Measurements from ENCODE around the gene RABAC1.

RABAC1 gene

DNA sequence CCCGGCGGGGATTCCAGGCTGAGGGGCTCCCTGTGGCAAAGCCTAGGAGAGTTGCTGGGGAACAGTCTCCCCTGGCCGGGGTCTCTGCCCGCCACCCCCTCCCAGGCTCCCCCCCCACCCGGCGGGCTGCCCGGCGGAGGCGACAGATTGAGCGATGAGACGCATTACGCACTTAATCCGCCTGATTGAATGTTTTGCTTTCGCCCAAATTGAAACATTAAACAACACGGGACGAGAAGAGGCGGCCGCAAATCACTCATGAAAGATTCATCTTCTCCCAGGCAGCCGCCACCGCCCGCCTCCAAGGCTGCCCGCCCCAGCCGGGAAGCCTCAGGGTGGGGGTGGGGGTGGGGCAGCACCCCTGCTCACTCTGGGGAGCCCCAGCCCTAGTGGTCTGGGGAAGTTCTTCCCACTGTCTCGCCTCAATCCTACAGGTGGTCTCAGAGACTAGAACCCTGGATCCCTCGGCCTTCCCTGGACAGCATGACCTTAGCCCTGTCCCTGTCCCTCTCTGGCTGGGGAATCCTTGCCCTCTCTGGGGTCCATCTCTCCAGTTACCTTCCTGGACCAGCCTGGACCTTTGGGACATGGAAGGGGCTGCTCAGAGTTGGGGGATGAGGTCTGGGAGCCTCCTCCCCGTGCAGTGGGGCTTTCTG is 23.2 kb downstream of the RABAC1 start:
- no peaks in the 10 kb centered on the region for H3K9me2 ChIP-seq (replicated peaks; ENCODE audit: insufficient read depth, low read length)
- H3K9me3 ChIP-seq (ENCODE audit: insufficient read depth, low read length): no peaks in the 10 kb centered on the region
- H4K20me1 ChIP-seq (ENCODE audit: low read depth, low read length): no peaks in the 10 kb centered on the region
- H3K27me3 ChIP-seq (ENCODE audit: low read length): no peaks in the 10 kb centered on the region
- H3K4me3 ChIP-seq (ENCODE audit: insufficient read depth, low read length, poor library complexity, severe bottlenecking): peak overlapping the region; percentile 50
- TF ChIP-seq, protein P1, sequence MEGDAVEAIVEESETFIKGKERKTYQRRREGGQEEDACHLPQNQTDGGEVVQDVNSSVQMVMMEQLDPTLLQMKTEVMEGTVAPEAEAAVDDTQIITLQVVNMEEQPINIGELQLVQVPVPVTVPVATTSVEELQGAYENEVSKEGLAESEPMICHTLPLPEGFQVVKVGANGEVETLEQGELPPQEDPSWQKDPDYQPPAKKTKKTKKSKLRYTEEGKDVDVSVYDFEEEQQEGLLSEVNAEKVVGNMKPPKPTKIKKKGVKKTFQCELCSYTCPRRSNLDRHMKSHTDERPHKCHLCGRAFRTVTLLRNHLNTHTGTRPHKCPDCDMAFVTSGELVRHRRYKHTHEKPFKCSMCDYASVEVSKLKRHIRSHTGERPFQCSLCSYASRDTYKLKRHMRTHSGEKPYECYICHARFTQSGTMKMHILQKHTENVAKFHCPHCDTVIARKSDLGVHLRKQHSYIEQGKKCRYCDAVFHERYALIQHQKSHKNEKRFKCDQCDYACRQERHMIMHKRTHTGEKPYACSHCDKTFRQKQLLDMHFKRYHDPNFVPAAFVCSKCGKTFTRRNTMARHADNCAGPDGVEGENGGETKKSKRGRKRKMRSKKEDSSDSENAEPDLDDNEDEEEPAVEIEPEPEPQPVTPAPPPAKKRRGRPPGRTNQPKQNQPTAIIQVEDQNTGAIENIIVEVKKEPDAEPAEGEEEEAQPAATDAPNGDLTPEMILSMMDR (IDR thresholded peaks at IDR 0.05; ENCODE audit: insufficient read depth, low read length, poor library complexity, severe bottlenecking): no peak
- no peak for TF ChIP-seq EZH2phosphoT487 (conservative IDR thresholded peaks at IDR 0.05; ENCODE audit: low read length)
- H3K79me2 ChIP-seq (ENCODE audit: insufficient read depth, low read length): peaks cover 4% of the 10 kb centered on the region; the same call in 1 of the 2 replicates
- H3K27ac ChIP-seq (ENCODE audit: low read depth, low read length): peak overlapping the region; percentile 99
- peak overlapping the region; percentile 84 for H3K4me2 ChIP-seq (ENCODE audit: low read depth, low read length, poor library complexity, severe bottlenecking)
- H3K36me3 ChIP-seq (ENCODE audit: low read length): no peaks in the 10 kb centered on the region
- peaks cover 48% of the 10 kb centered on the region for H3F3A ChIP-seq (ENCODE audit: insufficient read depth)
- no peak overlapping the region for H2AFZ ChIP-seq (ENCODE audit: low read depth, low read length, severe bottlenecking)
- H3K9ac ChIP-seq (ENCODE audit: low read length): peak overlapping the region; percentile 81

DNA sequence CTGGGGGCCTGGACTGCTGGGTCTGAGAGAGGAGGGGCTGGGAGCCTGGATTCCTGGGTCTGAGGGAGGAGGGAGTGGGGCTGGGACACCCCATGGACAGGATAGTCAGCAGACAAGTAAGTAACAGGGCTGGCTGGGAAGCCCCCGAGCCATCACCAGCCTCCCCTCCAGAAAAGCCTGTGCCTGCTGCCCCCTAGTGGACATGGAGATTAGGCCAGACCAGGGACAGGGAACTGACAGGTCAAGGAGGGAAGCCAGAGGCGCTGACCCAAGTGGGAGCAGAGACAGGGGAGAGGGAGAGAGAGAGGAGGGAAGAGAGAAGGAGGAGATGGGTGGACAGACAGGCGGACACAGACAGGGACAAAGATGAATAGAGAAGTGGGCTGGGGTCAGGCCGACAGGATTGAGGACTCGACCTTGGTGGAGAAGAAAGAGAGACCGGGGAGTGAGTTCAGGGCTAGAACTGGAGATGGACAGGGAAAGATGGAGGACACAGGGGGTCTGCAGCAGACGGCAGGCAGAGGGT is 24.2 kb downstream of the RABAC1 start:
- H3K79me2 ChIP-seq (ENCODE audit: insufficient read depth, low read length): peaks cover 4% of the 10 kb centered on the region; the same call in 1 of the 2 replicates
- H3K9me3 ChIP-seq (ENCODE audit: insufficient read depth, low read length): no peaks in the 10 kb centered on the region
- H3K36me3 ChIP-seq (ENCODE audit: low read length): no peaks in the 10 kb centered on the region
- TF ChIP-seq, protein P1 (IDR thresholded peaks at IDR 0.05; ENCODE audit: insufficient read depth, low read length, poor library complexity, severe bottlenecking): peak; percentile 97
- TF ChIP-seq EZH2phosphoT487 (conservative IDR thresholded peaks at IDR 0.05; ENCODE audit: low read length): no peak
- H3K27ac ChIP-seq (ENCODE audit: low read depth, low read length): peak overlapping the region; percentile 99
- H3K27me3 ChIP-seq (ENCODE audit: low read length): no peaks in the 10 kb centered on the region
- no peak overlapping the region for H2AFZ ChIP-seq (ENCODE audit: low read depth, low read length, severe bottlenecking)
- peak overlapping the region; percentile 81 for H3K9ac ChIP-seq (ENCODE audit: low read length)
- peaks cover 52% of the 10 kb centered on the region for H3F3A ChIP-seq (ENCODE audit: insufficient read depth)
- H3K9me2 ChIP-seq (replicated peaks; ENCODE audit: insufficient read depth, low read length): no peaks in the 10 kb centered on the region
- H3K4me2 ChIP-seq (ENCODE audit: low read depth, low read length, poor library complexity, severe bottlenecking): peak overlapping the region; percentile 84
- peak overlapping the region; percentile 50 for H3K4me3 ChIP-seq (ENCODE audit: insufficient read depth, low read length, poor library complexity, severe bottlenecking)
- no peaks in the 10 kb centered on the region for H4K20me1 ChIP-seq (ENCODE audit: low read depth, low read length)

DNA sequence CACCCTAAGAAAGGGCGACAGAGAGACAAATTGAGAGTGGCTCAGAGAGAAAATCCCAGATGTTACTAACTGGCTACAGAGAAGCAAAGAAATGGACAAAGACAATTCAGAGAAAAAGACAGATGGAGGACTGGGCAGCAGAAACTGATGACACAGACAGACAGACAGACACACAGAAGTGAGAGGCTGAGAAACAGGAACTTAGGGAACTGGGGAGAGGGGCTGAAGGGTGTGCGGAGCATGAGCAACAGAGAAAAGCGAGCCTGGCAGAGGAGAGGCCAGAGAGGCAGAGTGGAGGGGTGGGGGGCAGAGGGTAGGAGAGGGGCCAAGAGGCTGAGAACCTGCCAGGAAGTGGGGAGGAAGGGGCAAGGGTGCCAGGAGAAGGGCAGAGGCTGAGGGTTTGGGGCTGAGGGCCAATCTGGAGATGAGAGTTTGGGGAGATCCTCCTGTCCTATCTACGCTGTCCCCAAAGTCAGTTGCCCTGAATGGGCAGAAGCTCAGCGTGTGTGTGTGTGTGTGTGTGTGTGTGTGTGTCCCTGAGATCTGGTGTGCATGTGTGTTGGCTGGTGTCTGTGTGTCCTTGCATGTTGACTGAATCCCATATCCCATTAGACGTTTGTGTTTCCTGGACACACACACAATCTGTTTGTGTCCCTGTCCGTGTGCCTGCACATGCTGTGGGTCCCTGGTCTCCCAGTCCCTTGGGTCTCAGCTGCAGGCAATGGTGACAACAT is 25.3 kb downstream of the RABAC1 start:
- Histone ChIP-seq H3K79me2 (ENCODE audit: insufficient read depth, low read length) (no peaks in the 10 kb centered on the region; the same call in 1 of the 2 replicates), H2AFZ (ENCODE audit: low read depth, low read length, severe bottlenecking) (no peak overlapping the region), H3K4me3 (ENCODE audit: insufficient read depth, low read length, poor library complexity, severe bottlenecking) (no peak overlapping the region), H3K9ac (ENCODE audit: low read length) (peak overlapping the region; percentile 81), H4K20me1 (ENCODE audit: low read depth, low read length) (no peaks in the 10 kb centered on the region), H3F3A (ENCODE audit: insufficient read depth) (peaks cover 51% of the 10 kb centered on the region), H3K9me3 (ENCODE audit: insufficient read depth, low read length) (no peaks in the 10 kb centered on the region), H3K27ac (ENCODE audit: low read depth, low read length) (peak overlapping the region; percentile 99), H3K9me2 (replicated peaks; ENCODE audit: insufficient read depth, low read length) (no peaks in the 10 kb centered on the region), H3K4me2 (ENCODE audit: low read depth, low read length, poor library complexity, severe bottlenecking) (peak overlapping the region; percentile 84), H3K36me3 (ENCODE audit: low read length) (no peaks in the 10 kb centered on the region), H3K27me3 (ENCODE audit: low read length) (no peaks in the 10 kb centered on the region)
- TF ChIP-seq, protein P1 (IDR thresholded peaks at IDR 0.05; ENCODE audit: insufficient read depth, low read length, poor library complexity, severe bottlenecking): no peak
